Hematopoietic multipotent progenitor cell treated with erythropoietin and hydrocortisone succinate and interleukin-3 and kit ligand, for 15 days (in vitro differentiated cells): ENCODE data around the gene EPHA8.

Source experiments
- DNase-seq: peaks from one replicate; pipeline ENCODE4 v3.0.0-alpha.2; 2015; ENCODE audit warnings: low spot score

The EPHA8 gene

GRCh38 chr1:22646384-22646783 lies 83.1 kb downstream of the EPHA8 start:
- DNase-seq: no peak

- DNase-seq: no peak
Observed at GRCh38 chr1:22650089-22650693, 86.9 kb downstream of the EPHA8 start.

GRCh38 chr1:22651941-22652856 lies 88.9 kb downstream of the EPHA8 start:
- no peak for DNase-seq

GRCh38 chr1:22652881-22653316 lies 89.6 kb downstream of the EPHA8 start, which contains the start of gene C1QB:
C1QB (plus strand) TSS chr1:22653236; CDS start chr1:22659463, 6,227 bp downstream.
- no peak for DNase-seq
